HepG2 (cell line): Measurements from ENCODE around the gene SLC5A10. TPM values are rescaled to one million over a fixed set of nuclear protein-coding genes. Genes with fewer than 3 reads are reported as not detected.
A peak's percentile ranks its signal among the peaks of the same experiment; 100 is the strongest.

ENCODE experiments used
- ARID3A ChIP-seq: IDR thresholded peaks from 2 replicates; pipeline ENCODE4 v1.6.1; 2012; ENCODE audit warnings: low read depth, low read length, improper control_type of control experiment
- ARID5B ChIP-seq: IDR thresholded peaks from 2 replicates; pipeline ENCODE4 v1.4.0; 2020; ENCODE audit warnings: mild to moderate bottlenecking, missing genetic modification reagents
- BORCS8-MEF2B ChIP-seq: sonication (generic); formaldehyde crosslinking; IDR thresholded peaks from 2 replicates; pipeline ENCODE4 v1.8.0; 2022; ENCODE audit warnings: mild to moderate bottlenecking, missing genetic modification reagents
- CEBPZ ChIP-seq: IDR thresholded peaks from 2 replicates; pipeline ENCODE4 v1.6.1; 2012; ENCODE audit warnings: low read length, improper control_type of control experiment
- KLF16 ChIP-seq, 2 experiments: sonication (generic) in 1 of 2; formaldehyde crosslinking in 1 of 2; IDR thresholded peaks; 2 replicates each; pipeline versions ENCODE4 v1.6.1 to v1.8.0; 2016 to 2023; ENCODE audit warnings: missing genetic modification reagents in 2 of 2, missing compliant biosample characterization in 1 of 2
- POLR2AphosphoS2 ChIP-seq: IDR thresholded peaks from 2 replicates; pipeline ENCODE4 v1.6.1; 2011; ENCODE audit warnings: low read depth, low read length, improper control_type of control experiment
- RARG ChIP-seq: sonication (generic); formaldehyde crosslinking; IDR thresholded peaks from 2 replicates; pipeline ENCODE4 v1.4.0; 2020; ENCODE audit warnings: low read depth, mild to moderate bottlenecking, missing genetic modification reagents
- RFXANK ChIP-seq: IDR thresholded peaks from 2 replicates; pipeline ENCODE4 v1.6.1; 2016
- SOX5 ChIP-seq: IDR thresholded peaks from 2 replicates; pipeline ENCODE4 v1.6.1; 2016; ENCODE audit warnings: borderline replicate concordance
- TBX3 ChIP-seq: fragments of 450-650 bp; IDR thresholded peaks from 2 replicates; pipeline ENCODE4 v1.6.1; 2017; ENCODE audit warnings: antibody characterized with exemption, mild to moderate bottlenecking, inconsistent platforms, borderline replicate concordance
- TEAD3 ChIP-seq: optimal IDR thresholded peaks from 2 replicates; pipeline ENCODE3; 2016; ENCODE audit warnings: borderline replicate concordance
- TGIF2 ChIP-seq: IDR thresholded peaks from 2 replicates; pipeline ENCODE4 v1.6.1; 2016; ENCODE audit warnings: control low read depth, missing compliant biosample characterization
- THAP9 ChIP-seq: sonication (generic); formaldehyde crosslinking; IDR thresholded peaks from 2 replicates; pipeline ENCODE4; 2020; ENCODE audit warnings: missing genetic modification reagents, mild to moderate bottlenecking, borderline replicate concordance
- ZBTB39 ChIP-seq: sonication (generic); formaldehyde crosslinking; IDR thresholded peaks from 2 replicates; pipeline ENCODE4 v1.5.0; 2020; ENCODE audit warnings: missing genetic modification reagents
- ZNF292 ChIP-seq: sonication (generic); formaldehyde crosslinking; IDR thresholded peaks from 2 replicates; pipeline ENCODE4 v1.8.1; 2022; ENCODE audit warnings: mild to moderate bottlenecking, low read depth, missing genetic modification reagents, borderline replicate concordance
- polyA plus RNA-seq, 8 experiments: library from polyadenylated mRNA; depleted of rRNA in 3 of 8; stranded (reverse) in 7 of 8; unstranded in 1 of 8; fragments of >200 nt; fragmentation: Illumina TruSeq in 4 of 8; extraction: Trizol in 4 of 8; gene quantifications; 2 replicates each; pipeline versions ENCODE4 v1.2.1 to v1.2.3, GENCODE V29; 2011 to 2016; ENCODE audit warnings: low read depth in 4 of 8, missing spikeins in 1 of 8, mixed read lengths in 1 of 8; ENCODE audit not compliant: insufficient read depth in 1 of 8
- total RNA-seq, 5 experiments: library from RNA; depleted of rRNA; stranded (reverse); fragments of >200 nt; fragmentation: Illumina TruSeq; extraction: Trizol; gene quantifications; 2 replicates each; pipeline ENCODE4 v1.2.3, GENCODE V29; 2016; ENCODE audit warnings: low read depth in 1 of 5

Gene SLC5A10
- total and polyA plus RNA-seq, 2 of the 13 experiments (the other 11 are each of a cell fraction or from before 2014, with no cell fraction given): 0.05 TPM; not detected in 1

GRCh38 chr17:19004421-19005136, 52.6 kb downstream of the SLC5A10 start, which contains the start of gene FAM83G (continued):
- TF ChIP-seq TGIF2 (CRISPR knock-in tag): no peak
- peak; percentile 52 for TF ChIP-seq ARID5B (CRISPR knock-in tag)
- TF ChIP-seq ZBTB39: no peak
- TF ChIP-seq SOX5 (CRISPR knock-in tag): peak; percentile 13; the same call in 1 of the 2 replicates
- no peak for TF ChIP-seq RFXANK (CRISPR knock-in tag)
- TF ChIP-seq POLR2AphosphoS2: no peak
- TF ChIP-seq TEAD3: peak; percentile 33
- no peak for TF ChIP-seq TBX3
- 0 out of 4 replicates have a peak, but pooled peaks of 1 of the 2 experiments have one; percentile 28 for TF ChIP-seq KLF16 (CRISPR knock-in tag; IDR thresholded peaks at IDR 0.05)
- TF ChIP-seq CEBPZ: no peak
- no peak for TF ChIP-seq RARG (CRISPR knock-in tag)
- TF ChIP-seq BORCS8-MEF2B (CRISPR knock-in tag): no peak
- no peak for TF ChIP-seq THAP9
- TF ChIP-seq ARID3A: no peak
- TF ChIP-seq ZNF292 (CRISPR knock-in tag): no peak
